Stimulated activated CD4-positive, alpha-beta T cell treated with anti-CD3 and anti-CD28 coated beads, Interleukin-1b, Interleukin-23, amount 100 ng/mL, for 1 hour (primary cell): Measurements from ENCODE around the gene CCR9.
"Not testable (repeated sequence)": the region's sequence is repeated elsewhere in the genome, so short reads cannot be mapped to it uniquely, and the experiment has no call there.

Experiments
- DNase-seq, 2 donors: peaks; one replicate each; pipeline ENCODE4 v3.0.0-alpha.2; 2020; ENCODE audit warnings: low read depth in 2 of 2

Gene CCR9

DNA sequence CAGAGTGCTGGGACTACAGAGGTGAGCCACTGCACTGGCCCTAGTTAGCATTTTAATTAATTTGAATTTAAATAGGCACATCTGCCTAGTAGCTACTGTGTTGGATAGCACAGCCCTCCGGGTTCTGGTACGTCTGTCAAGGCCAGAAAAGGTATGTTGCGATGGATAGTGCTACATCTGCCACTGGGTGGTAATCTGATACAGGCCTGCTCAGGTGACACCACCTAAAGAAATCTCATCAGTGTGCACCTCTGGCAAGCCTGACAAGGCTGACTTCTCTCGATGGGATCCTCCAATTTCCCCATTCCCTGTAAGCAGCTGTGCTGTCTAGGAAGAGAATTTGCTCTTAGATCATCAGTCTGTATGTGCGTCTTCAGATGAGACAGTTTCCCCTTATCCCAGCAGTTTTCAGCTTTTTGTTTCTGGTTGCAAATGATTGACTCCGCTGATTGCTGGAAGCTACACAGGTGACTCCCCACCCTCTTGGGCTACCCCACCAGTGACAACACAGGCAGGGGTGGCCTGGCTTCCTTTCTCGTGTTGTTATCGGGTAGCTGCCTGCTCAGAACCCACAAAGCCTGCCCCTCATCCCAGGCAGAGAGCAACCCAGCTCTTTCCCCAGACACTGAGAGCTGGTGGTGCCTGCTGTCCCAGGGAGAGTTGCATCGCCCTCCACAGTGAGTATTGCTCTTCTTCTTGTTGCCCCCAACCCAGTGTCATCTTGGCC lies at the start of gene CCR9:
Gene CCR9 (plus strand): TSS at position 565 of the 727 bp plus-strand sequence. CDS start 8,391 bp downstream, outside the sequence.
- DNase-seq: no peak

- DNase-seq: no peak
Measured at GRCh38 chr3:45838466-45838865, 47.9 kb upstream of the CCR9 start.

DNA sequence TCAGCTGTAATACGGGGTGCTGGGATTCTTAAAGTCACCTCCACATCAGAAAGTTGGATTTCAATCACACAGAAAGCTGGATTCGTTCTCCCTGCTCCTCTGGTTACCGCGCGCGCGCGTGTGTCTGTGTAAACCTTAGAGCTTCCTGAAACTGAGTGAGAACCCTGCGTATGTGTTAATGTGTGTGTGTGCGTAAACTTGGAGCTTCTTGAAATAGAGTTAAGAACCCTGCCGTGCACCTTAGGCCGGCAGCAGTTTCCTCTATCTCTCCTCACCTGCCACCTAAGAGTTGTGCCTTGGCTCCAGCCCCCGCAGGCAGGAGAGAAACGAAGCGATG lies 45.0 kb upstream of the CCR9 start:
- no peak for DNase-seq

DNA sequence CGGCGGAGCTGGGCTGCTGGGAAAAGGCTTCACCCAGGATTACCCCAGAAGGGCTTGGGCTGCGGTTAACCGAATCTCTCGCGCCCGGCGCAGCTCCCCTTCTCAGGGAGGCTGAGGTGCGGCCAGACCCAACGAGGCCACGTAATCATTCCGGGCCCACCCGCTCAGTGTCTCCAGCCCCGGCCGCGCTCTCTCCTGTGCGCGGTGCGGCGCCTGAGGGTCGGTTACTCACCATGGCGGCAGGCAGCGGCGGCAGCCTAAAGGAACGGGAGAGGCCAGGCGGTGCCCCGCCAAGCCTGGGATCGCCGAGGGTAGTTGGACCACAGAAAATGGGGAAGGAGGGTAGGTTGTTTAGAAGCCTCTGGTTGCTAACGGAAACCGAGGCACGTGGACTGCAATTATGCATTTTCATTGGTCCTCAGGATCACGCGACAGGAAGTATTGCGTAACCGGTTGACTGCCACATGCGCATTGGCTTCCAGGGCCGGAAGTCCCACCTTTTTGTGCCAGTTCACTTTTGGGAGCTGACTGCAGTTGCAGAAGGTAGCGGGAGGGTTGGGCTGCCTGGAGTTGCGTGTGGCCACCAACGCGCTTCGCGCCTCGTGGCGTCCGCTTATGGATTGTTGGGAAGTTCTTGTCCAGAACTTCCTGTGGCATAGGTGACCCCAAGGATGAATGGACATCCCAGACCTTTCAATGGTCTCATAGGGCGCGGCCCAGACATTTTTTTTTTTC lies 44.4 kb upstream of the CCR9 start, which contains the start of gene LZTFL1:
Gene LZTFL1 (minus strand): TSS at position 363 of the 735 bp plus-strand sequence. CDS start 128 bp downstream, at position 235.
- DNase-seq: peak; percentile 67 to 71

GRCh38 chr3:45842851-45843625 lies 43.3 kb upstream of the CCR9 start:
- no peak for DNase-seq

DNA sequence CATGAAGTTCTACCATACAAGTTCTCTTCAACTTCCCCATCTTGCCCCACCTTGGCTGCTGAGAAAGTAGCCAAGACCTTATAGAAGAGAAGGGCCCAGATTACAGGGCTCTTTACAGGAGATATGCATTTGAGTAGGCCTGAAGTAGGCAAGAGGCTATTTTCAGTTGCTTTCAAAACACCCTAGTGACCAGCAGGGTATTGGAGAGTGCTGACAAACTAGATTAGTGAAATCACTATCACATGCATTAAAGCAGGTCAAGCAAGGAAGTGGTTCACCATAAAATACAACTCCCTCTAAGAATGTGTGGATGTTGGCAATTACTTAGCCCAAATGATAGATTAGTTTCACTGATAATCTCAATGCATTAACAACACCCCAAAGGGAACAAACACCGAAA lies 41.7 kb upstream of the CCR9 start:
- DNase-seq: no peak

- no peak for DNase-seq
Measured at GRCh38 chr3:45848392-45848791, 38.0 kb upstream of the CCR9 start.

GRCh38 chr3:45852828-45853227 lies 33.5 kb upstream of the CCR9 start:
- DNase-seq: no peak

DNA sequence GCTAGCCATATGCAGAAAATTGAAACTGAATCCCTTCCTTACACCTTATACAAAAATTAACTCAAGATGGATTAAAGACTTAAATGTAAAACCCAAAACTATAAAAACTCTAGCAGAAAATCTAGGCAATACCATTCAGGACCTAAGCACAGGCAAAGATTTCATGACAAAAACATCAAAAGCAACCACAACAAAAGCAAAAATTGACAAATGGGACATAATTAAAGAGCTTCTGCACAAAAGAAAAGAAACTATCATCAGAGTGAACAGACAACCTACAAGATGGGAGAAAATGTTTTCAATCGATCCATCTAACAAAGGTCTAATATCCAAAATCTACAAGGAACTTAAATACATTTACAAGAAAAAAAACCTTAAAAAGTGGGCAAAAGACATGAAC lies 30.0 kb upstream of the CCR9 start:
- DNase-seq: not testable (repeated sequence)

GRCh38 chr3:45857024-45857423 lies 29.3 kb upstream of the CCR9 start:
- DNase-seq: not testable (repeated sequence)

DNA sequence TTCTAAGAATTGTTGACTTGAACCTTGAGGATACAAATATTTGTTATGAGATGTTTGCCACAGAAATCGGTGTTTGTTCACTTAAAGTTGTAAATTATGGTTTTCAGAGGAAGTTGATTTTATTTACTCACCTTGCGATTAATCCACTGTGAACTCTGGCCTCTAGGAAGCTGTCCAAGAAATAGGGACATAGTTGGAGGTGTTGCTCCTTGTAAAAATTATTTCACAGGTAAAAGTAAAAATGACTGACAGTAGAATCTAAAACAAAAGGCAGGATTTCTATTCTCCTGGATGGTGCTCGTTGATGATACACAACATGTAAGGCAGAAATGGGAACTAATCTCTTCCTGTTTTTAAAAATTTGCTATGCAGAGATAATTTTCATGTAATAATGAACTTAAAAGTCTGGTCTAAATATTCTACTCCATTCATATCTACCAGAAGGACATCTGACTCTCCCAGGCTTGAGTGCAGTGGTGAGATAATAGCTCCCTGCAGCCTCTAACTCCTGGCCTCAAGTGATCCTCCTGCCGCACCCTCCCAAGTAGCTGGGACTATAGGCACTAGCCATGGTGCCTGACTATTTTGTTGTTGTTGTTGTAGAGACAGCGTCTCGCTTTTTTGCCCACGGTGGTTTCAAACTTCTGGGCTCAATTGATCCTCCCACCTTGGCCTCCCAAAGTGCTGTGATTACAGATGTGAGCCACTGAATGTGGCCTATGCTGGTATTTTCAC lies 27.4 kb upstream of the CCR9 start:
- no peak for DNase-seq

DNA sequence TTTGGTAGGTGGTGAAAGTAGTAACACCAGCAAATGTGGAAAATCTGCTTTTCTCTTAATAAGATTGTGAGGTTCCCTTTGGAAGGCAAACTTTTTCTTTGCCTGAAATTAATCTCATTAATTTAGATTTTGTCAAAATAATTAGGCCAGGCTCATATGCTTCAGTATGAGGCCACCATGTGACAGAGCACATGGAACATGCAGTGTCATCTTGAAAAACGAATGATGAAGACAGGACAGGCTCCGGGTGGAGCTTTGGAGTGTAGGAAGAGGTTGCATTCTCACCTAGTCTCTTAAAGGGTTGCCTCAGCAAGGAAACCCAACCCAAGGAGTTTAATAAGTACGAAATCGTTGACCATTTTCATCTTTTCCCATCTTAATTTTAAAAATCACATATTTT lies 25.9 kb upstream of the CCR9 start:
- DNase-seq: no peak

GRCh38 chr3:45861043-45861719 lies 25.2 kb upstream of the CCR9 start:
- DNase-seq: no peak

- no peak for DNase-seq
Measured at GRCh38 chr3:45864760-45865519, 21.4 kb upstream of the CCR9 start.

GRCh38 chr3:45865563-45865962 lies 20.8 kb upstream of the CCR9 start:
- DNase-seq: no peak

- no peak for DNase-seq
Measured at GRCh38 chr3:45868213-45868612, 18.1 kb upstream of the CCR9 start.

DNA sequence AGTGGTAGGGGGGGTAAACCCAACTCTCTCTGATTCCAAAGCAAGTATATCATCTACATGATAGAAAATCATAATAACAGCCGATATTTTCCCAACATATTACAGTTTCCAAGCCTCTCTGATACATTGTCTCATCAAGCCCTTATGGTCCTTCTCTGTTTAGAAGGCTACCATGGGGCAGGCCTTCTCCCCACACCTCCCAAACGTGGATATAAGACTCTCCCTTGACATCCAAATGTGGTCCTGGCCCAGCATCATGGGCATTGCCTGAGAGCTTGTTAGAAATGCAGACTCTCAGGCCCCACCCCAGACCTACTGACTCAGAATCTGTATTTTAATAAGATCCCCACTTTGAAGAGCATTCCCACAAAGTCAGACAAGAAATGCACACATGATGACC lies 17.7 kb upstream of the CCR9 start:
- no peak for DNase-seq

DNA sequence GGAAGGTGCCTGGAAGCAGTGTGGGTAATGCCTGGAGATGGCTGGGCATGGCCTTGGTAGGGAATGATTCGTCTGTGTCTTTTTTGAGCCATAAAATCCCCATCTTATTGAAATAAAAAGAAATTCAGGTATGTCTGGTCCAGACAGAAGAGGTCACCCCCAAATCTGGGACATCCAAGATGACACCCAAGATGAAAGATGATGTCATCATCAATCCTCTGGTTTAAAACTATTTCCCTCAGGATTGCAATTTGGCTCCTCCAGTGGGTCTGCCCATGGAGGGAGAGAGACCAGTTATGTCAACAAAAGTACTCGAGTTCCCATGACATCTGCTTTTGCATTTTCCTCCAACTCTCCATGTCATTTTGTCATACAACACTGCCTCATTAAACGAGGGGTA lies 16.7 kb upstream of the CCR9 start:
- no peak for DNase-seq

DNA sequence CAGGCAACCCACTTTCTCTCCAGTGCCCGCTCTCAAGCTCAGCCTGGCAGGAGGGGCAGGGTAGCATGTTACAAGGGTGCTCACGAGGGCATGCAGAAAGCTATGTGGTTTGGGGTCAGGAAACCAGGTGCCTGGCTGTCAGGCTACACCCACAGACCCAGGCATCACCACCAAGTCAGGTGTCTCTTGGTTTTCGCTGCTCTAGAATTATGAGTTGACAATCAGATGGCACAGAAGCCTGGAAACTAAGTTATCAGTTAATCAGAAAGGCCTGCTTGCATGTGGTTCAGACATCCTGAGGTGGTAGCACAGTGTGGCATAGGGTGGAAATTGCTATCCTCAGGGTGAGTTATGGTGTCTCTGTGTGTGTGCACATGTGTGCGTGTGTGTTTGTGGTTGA lies 16.2 kb upstream of the CCR9 start:
- peak in 1 of 2 donors; percentile 41 for DNase-seq

DNA sequence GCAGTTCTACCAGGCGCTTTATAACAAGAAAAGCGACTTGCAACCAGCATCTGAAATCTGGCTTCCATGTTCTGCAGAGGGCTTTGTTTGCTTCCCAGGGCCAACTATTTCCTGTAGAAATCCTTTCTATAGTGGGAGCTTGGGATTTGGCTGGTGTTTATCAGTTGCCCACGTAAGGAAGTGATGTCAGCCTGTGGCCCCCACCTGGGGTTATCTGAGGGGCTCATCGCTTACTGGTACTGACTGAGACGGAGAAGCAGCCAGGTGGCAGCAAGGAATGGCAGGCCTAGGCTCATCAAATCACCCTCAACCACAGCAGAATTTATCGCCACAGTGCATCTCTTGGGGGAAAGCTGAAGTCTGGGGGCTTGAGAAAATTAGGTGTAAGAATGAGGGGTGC lies 14.6 kb upstream of the CCR9 start:
- DNase-seq: no peak

DNA sequence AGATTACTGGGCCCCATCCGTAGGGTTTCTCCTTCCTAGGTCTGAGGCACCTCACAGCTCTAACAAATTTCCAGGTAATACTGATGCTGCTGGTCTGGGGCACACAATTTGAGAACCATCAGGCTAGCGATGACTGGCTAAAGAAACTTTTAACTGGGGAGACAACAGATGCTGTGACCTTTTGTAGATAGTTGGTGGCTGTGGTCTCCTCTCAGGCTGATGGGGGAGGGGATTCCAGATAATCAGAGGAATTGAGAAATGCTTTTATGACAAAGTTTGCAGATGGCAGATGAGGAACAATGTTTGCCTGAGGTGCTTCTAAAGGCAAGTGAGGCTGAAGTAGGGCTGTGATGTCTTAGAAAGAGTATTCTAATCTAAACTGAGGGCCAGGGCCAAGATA lies 13.8 kb upstream of the CCR9 start:
- no peak for DNase-seq
